Ishikawa (cell line): ENCODE measurements around the gene CAMTA1.

Experiments
- CEBPB ChIP-seq: IDR thresholded peaks from 2 replicates; pipeline ENCODE4 v1.6.1; 2012
- CREB1 ChIP-seq: IDR thresholded peaks from 2 replicates; pipeline ENCODE4 v1.6.1; 2012; ENCODE audit warnings: low read depth
- RAD21 ChIP-seq: IDR thresholded peaks from 2 replicates; pipeline ENCODE4 v1.6.1; 2012; ENCODE audit warnings: low read depth
- REST ChIP-seq: IDR thresholded peaks from 2 replicates; pipeline ENCODE4 v1.6.1; 2012; ENCODE audit warnings: low read depth, mild to moderate bottlenecking
- TAF1 ChIP-seq: IDR thresholded peaks from 2 replicates; pipeline ENCODE4 v1.6.1; 2012; ENCODE audit warnings: low read depth, mild to moderate bottlenecking
- YY1 ChIP-seq: IDR thresholded peaks from 2 replicates; pipeline ENCODE4 v1.6.1; 2012; ENCODE audit warnings: low read depth

DNA sequence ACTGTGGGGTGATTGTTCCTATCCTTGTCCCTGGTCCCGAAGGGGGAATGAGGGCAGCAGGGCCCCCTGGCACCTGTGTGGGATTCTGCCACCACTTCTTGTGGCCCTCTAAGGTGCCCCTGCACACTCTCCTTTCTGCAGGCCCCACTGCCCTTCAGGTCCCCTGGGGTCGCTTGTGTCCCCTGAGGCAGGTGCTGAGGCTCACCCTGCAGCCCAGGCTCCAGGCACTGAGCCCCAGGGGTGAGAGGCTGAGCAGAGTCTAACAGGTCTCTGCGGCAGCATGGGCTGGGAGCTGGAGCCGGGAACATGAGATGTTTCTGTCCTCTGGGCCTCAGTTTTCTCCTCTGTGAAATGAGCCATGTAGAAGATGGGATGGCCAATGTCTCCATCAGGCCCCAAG is 774.9 kb downstream of the CAMTA1 start:
- no peak for TF ChIP-seq CEBPB
- TF ChIP-seq CREB1, result no peak
- TF ChIP-seq TAF1, result no peak
- TF ChIP-seq REST, result no peak
- TF ChIP-seq RAD21, result no peak
- no peak for TF ChIP-seq YY1
